ENCODE results near the gene RNF157. TPM values are rescaled to one million over a fixed set of nuclear protein-coding genes. Genes with fewer than 3 reads are reported as not detected.

Gene RNF157
- total and polyA plus RNA-seq, 2 of the 13 experiments (the other 11 are each of a cell fraction or from before 2014, with no cell fraction given): 0.44 to 1.5 TPM

DNA sequence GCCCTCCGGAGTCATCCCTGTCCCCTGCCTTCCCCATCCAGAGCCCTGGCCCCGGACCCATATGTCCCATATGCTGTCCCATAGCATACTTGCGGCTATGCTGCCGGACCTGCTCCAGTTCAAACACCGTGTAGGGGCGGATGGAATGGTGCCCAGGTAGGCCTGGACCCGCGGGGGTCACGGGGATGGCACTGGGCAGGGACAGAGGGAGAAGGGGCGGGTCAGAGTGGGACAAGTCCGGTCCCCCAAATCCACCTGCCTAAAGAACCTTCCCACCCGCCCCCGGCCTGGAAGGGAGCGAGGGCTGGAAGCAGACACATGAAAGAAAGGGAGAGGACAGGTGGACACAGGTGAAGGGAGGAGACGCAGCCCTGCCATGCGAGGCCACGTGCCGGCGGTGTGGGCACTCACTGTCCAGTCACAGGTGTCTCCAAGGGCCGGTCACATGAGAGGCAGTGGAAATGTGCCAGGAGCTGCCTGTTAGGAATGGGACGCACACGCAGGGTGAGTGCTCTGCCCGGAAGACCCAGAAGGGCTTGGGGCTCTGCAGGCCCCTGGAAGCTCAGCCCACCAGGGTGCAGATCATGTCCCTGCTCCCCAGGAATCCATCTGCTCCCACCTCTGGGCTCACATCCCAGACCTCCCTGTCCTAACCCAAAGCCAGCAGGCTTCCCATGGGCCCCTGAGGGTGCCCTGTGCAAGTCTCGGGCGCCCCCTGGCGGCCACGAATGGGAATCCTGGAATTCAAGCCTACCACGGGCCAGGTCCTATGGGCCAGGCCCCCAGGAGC, 38.9 kb upstream of the RNF157 start (continued):
- TF ChIP-seq, protein P1, sequence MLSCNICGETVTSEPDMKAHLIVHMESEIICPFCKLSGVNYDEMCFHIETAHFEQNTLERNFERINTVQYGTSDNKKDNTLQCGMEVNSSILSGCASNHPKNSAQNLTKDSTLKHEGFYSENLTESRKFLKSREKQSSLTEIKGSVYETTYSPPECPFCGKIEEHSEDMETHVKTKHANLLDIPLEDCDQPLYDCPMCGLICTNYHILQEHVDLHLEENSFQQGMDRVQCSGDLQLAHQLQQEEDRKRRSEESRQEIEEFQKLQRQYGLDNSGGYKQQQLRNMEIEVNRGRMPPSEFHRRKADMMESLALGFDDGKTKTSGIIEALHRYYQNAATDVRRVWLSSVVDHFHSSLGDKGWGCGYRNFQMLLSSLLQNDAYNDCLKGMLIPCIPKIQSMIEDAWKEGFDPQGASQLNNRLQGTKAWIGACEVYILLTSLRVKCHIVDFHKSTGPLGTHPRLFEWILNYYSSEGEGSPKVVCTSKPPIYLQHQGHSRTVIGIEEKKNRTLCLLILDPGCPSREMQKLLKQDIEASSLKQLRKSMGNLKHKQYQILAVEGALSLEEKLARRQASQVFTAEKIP (CRISPR knock-in tag; IDR thresholded peaks at IDR 0.05; ENCODE audit: borderline replicate concordance): no peak
- TF ChIP-seq ZNF331 (CRISPR knock-in tag; IDR thresholded peaks at IDR 0.05): no peak
- TF ChIP-seq ZNF296 (CRISPR knock-in tag; conservative IDR thresholded peaks at IDR 0.05): no peak
- TF ChIP-seq, protein P2, sequence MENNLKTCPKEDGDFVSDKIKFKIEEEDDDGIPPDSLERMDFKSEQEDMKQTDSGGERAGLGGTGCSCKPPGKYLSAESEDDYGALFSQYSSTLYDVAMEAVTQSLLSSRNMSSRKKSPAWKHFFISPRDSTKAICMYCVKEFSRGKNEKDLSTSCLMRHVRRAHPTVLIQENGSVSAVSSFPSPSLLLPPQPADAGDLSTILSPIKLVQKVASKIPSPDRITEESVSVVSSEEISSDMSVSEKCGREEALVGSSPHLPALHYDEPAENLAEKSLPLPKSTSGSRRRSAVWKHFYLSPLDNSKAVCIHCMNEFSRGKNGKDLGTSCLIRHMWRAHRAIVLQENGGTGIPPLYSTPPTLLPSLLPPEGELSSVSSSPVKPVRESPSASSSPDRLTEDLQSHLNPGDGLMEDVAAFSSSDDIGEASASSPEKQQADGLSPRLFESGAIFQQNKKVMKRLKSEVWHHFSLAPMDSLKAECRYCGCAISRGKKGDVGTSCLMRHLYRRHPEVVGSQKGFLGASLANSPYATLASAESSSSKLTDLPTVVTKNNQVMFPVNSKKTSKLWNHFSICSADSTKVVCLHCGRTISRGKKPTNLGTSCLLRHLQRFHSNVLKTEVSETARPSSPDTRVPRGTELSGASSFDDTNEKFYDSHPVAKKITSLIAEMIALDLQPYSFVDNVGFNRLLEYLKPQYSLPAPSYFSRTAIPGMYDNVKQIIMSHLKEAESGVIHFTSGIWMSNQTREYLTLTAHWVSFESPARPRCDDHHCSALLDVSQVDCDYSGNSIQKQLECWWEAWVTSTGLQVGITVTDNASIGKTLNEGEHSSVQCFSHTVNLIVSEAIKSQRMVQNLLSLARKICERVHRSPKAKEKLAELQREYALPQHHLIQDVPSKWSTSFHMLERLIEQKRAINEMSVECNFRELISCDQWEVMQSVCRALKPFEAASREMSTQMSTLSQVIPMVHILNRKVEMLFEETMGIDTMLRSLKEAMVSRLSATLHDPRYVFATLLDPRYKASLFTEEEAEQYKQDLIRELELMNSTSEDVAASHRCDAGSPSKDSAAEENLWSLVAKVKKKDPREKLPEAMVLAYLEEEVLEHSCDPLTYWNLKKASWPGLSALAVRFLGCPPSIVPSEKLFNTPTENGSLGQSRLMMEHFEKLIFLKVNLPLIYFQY (CRISPR knock-in tag; IDR thresholded peaks at IDR 0.05; ENCODE audit: borderline replicate concordance): peak; percentile 75
- TF ChIP-seq, protein P3, sequence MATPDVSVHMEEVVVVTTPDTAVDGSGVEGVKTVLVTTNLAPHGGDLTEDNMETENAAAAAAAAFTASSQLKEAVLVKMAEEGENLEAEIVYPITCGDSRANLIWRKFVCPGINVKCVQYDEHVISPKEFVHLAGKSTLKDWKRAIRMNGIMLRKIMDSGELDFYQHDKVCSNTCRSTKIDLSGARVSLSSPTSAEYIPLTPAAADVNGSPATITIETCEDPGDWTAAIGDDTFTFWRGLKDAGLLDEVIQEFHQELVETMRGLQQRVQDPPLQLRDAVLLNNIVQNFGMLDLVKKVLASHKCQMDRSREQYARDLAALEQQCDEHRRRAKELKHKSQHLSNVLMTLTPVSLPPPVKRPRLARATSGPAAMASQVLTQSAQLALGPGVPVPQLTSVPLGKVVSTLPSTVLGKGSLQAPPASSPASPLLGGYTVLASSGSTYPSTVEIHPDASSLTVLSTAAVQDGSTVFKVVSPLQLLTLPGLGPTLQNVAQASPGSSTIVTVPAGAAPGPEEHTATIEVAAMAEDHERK (CRISPR knock-in tag; IDR thresholded peaks at IDR 0.05; ENCODE audit: low read depth): no peak
